ENCODE data around the gene MVB12A. TPM values are rescaled to one million over a fixed set of nuclear protein-coding genes. Genes with fewer than 3 reads are reported as not detected.
A peak's percentile ranks its signal among the peaks of the same experiment; 100 is the strongest.

The MVB12A gene
- polyA plus RNA-seq, 3 donors, result 43.2 to 47.8 (median 43.7) TPM

GRCh38 chr19:17429641-17430113, 9.8 kb downstream of the MVB12A start:
- peaks cover 11% of the 10 kb centered on the region for H3K4me1 Mint-ChIP-seq
- Histone ChIP-seq H3K9ac (ENCODE audit: insufficient read depth, low read length, poor library complexity, severe bottlenecking) (no peak overlapping the region), H3K79me2 (ENCODE audit: insufficient read depth, low read length) (no peaks in the 10 kb centered on the region), H3K27me3 (ENCODE audit: control insufficient read depth in 2 of 2, insufficient read depth in 2 of 2, low read length in 2 of 2) (no peaks in the 10 kb centered on the region), H3K9me3 (replicated peaks in 1 of 2; ENCODE audit: control insufficient read depth in 1 of 2, insufficient read depth in 1 of 2, low read length in 2 of 2) (no peaks in the 10 kb centered on the region), H2AFZ (ENCODE audit: insufficient read depth, low read depth, low read length, poor library complexity, severe bottlenecking) (no peak overlapping the region), H3K4me2 (replicated peaks; ENCODE audit: extremely low read depth, low read length, poor library complexity, severe bottlenecking) (no peak overlapping the region), H3K4me3 (replicated peaks in 1 of 3; ENCODE audit: low read depth in 2 of 3, low read length in 3 of 3) (no peak overlapping the region), H3K36me3 (replicated peaks in 1 of 2; ENCODE audit: control insufficient read depth in 1 of 2, insufficient read depth in 2 of 2, low read length in 2 of 2) (no peaks in the 10 kb centered on the region), H3K27ac (ENCODE audit: low read depth in 1 of 2, low read length in 2 of 2) (no peak overlapping the region), H3K4me1 (ENCODE audit: control insufficient read depth in 1 of 2, insufficient read depth in 2 of 2, low read length in 2 of 2) (peaks cover 0 to 16% of the 10 kb centered on the region in 2 donors), H4K20me1 (ENCODE audit: insufficient read depth, low read length) (no peaks in the 10 kb centered on the region)
- peak overlapping the region in 2 of 7 donors; percentile 36 to 65 for H3K27ac Mint-ChIP-seq
- H3K9me3 Mint-ChIP-seq, result peaks cover 0 to 4% (median 0%) of the 10 kb centered on the region in 7 donors
- H3K36me3 Mint-ChIP-seq, result peaks cover 0 to 3% of the 10 kb centered on the region in 2 donors
- H3K27me3 Mint-ChIP-seq (ENCODE audit: low read depth in 3 of 3), result peaks cover 0 to 4% (median 0%) of the 10 kb centered on the region in 3 donors
- no peak for TF ChIP-seq CTCF (IDR thresholded peaks at IDR 0.05)
- no peak overlapping the region for H3K4me3 Mint-ChIP-seq
- WGBS (ENCODE audit: insufficient coverage), result 92% methylated on average over 14 of the region's 17 CpGs
- no peak for DNase-seq
- intact Hi-C loops (cut with micrococcal nuclease), result no loop called here

DNA sequence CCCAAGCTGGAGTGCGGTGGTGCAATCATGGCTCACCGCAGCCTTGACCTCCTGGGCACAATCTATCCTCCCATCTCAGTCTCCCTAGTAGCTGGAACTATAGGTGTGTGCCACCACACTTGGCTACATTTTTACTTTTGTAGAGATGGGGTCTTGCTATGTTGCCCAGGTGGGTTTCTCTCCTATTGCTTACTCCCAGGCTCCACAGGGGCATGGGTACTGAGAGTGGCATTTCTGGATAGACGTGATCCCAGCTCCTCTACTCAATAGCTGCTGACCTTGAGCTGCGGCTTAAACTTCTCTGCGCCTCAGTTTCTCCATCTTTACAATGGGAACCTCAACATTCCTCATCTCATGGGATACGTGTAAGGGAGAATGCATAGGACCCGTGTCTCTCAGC, 11.6 kb downstream of the MVB12A start:
- H3K4me1 ChIP-seq (ENCODE audit: control insufficient read depth in 1 of 2, insufficient read depth in 2 of 2, low read length in 2 of 2), result peaks cover 0 to 12% of the 10 kb centered on the region in 2 donors
- Mint-ChIP-seq H3K4me1 (peaks cover 8% of the 10 kb centered on the region), H3K9me3 (peaks cover 2 to 8% (median 2%) of the 10 kb centered on the region in 7 donors), H3K4me3 (no peak overlapping the region), H3K27me3 (ENCODE audit: low read depth in 3 of 3) (peaks cover 0 to 6% (median 0%) of the 10 kb centered on the region in 3 donors), H3K27ac (peak overlapping the region in 1 of 7 donors; percentile 45), H3K36me3 (peaks cover 0 to 2% of the 10 kb centered on the region in 2 donors)
- no peak overlapping the region for H3K4me2 ChIP-seq (replicated peaks; ENCODE audit: extremely low read depth, low read length, poor library complexity, severe bottlenecking)
- H3K9ac ChIP-seq (ENCODE audit: insufficient read depth, low read length, poor library complexity, severe bottlenecking), result no peak overlapping the region
- no peak overlapping the region for H3K4me3 ChIP-seq (replicated peaks in 1 of 3; ENCODE audit: low read depth in 2 of 3, low read length in 3 of 3)
- H2AFZ ChIP-seq (ENCODE audit: insufficient read depth, low read depth, low read length, poor library complexity, severe bottlenecking), result no peak overlapping the region
- peaks cover 0 to 6% of the 10 kb centered on the region in 2 donors for H3K9me3 ChIP-seq (replicated peaks in 1 of 2; ENCODE audit: control insufficient read depth in 1 of 2, insufficient read depth in 1 of 2, low read length in 2 of 2)
- intact Hi-C loops (cut with micrococcal nuclease), result no loop called here
- no peak for TF ChIP-seq CTCF (IDR thresholded peaks at IDR 0.05)
- H3K27me3 ChIP-seq (ENCODE audit: control insufficient read depth in 2 of 2, insufficient read depth in 2 of 2, low read length in 2 of 2), result no peaks in the 10 kb centered on the region
- 83% methylated on average over 4 of the region's 7 CpGs for WGBS (ENCODE audit: insufficient coverage)
- no peak for DNase-seq
- H4K20me1 ChIP-seq (ENCODE audit: insufficient read depth, low read length), result no peaks in the 10 kb centered on the region
- H3K27ac ChIP-seq (ENCODE audit: low read depth in 1 of 2, low read length in 2 of 2), result no peak overlapping the region
- no peaks in the 10 kb centered on the region for H3K36me3 ChIP-seq (replicated peaks in 1 of 2; ENCODE audit: control insufficient read depth in 1 of 2, insufficient read depth in 2 of 2, low read length in 2 of 2)
- no peaks in the 10 kb centered on the region for H3K79me2 ChIP-seq (ENCODE audit: insufficient read depth, low read length)

All from CD14-positive monocyte (primary cell).